ENCODE results near the gene RPL13A. TPM values are rescaled to one million over a fixed set of nuclear protein-coding genes. Genes with fewer than 3 reads are reported as not detected.

RPL13A gene
- total and polyA plus RNA-seq, 9 of the 15 experiments (the other 6 are each of a cell fraction or from before 2014, with no cell fraction given), result 1,744 to 5,482 (median 2,949) TPM

DNA sequence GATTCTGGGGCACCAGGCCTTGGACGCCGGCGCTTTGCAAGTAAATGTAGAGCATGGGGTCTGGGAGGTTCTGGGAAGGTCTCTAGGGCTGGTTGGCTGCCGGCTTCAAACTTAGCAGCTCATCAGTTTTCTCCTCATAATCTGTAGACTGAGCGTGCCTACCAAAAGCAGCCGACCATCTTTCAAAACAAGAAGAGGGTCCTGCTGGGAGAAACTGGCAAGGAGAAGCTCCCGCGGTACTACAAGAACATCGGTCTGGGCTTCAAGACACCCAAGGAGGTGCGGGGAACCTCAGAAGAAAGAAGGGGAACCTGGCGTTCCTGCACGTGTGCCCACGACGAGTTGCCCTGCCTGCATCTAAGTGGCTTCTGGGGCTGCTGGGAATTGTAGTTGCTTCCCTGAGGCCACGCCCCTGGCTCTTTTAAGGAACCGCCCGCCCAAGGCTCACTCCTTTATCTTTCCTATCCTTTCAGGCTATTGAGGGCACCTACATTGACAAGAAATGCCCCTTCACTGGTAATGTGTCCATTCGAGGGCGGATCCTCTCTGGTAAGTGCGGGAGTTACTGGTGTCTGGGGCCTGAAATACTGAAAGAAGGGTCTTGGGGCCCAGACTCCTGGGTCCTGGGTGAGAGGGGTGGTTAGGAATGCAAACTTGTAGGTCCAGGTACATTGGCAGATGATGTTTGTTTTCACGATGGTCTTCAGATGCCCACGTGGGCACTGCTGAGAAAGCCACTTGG, 9.8 kb downstream of the RPL13A start (continued):
- TF ChIP-seq, protein P1, sequence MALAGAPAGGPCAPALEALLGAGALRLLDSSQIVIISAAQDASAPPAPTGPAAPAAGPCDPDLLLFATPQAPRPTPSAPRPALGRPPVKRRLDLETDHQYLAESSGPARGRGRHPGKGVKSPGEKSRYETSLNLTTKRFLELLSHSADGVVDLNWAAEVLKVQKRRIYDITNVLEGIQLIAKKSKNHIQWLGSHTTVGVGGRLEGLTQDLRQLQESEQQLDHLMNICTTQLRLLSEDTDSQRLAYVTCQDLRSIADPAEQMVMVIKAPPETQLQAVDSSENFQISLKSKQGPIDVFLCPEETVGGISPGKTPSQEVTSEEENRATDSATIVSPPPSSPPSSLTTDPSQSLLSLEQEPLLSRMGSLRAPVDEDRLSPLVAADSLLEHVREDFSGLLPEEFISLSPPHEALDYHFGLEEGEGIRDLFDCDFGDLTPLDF (CRISPR knock-in tag; IDR thresholded peaks at IDR 0.05), result peak; percentile 37; the same call in 1 of the 2 replicates
- TF ChIP-seq MAFG (tag; conservative IDR thresholded peaks at IDR 0.05) (no peak), MTA3 (IDR thresholded peaks at IDR 0.05; ENCODE audit: borderline replicate concordance) (no peak), ZNF57 (CRISPR knock-in tag; IDR thresholded peaks at IDR 0.05) (no peak), FOXA1 (IDR thresholded peaks at IDR 0.05; ENCODE audit: borderline replicate concordance) (no peak), RBFOX2 (IDR thresholded peaks at IDR 0.05; ENCODE audit: low read depth, low read length) (peak; percentile 66), ERF (CRISPR knock-in tag; IDR thresholded peaks at IDR 0.05) (no peak), ZNF217 (CRISPR knock-in tag; IDR thresholded peaks at IDR 0.05) (no peak), ZNF239 (CRISPR knock-in tag; IDR thresholded peaks at IDR 0.05) (no peak), MAFF (IDR thresholded peaks at IDR 0.05; ENCODE audit: low read length) (no peak), SLC30A9 (CRISPR knock-in tag; IDR thresholded peaks at IDR 0.05) (no peak), ZNF408 (CRISPR knock-in tag; IDR thresholded peaks at IDR 0.05; ENCODE audit: low read depth) (no peak), TEAD2 (tag; IDR thresholded peaks at IDR 0.05) (no peak), FOS (IDR thresholded peaks at IDR 0.05; ENCODE audit: extremely low read depth, insufficient read length) (no peak), MCM2 (IDR thresholded peaks at IDR 0.05; ENCODE audit: low read depth) (no peak), JUND (IDR thresholded peaks at IDR 0.05; ENCODE audit: borderline replicate concordance, low read depth, low read length) (peak; percentile 31; the same call in 1 of the 2 replicates), JUND (tag; IDR thresholded peaks at IDR 0.05; ENCODE audit: borderline replicate concordance, low read depth, low read length) (no peak), SMARCA5 (IDR thresholded peaks at IDR 0.05) (no peak)
- TF ChIP-seq, protein P2, sequence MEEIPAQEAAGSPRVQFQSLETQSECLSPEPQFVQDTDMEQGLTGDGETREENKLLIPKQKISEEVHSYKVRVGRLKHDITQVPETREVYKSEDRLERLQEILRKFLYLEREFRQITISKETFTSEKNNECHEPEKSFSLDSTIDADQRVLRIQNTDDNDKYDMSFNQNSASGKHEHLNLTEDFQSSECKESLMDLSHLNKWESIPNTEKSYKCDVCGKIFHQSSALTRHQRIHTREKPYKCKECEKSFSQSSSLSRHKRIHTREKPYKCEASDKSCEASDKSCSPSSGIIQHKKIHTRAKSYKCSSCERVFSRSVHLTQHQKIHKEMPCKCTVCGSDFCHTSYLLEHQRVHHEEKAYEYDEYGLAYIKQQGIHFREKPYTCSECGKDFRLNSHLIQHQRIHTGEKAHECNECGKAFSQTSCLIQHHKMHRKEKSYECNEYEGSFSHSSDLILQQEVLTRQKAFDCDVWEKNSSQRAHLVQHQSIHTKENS (CRISPR knock-in tag; IDR thresholded peaks at IDR 0.05), result no peak
- TF ChIP-seq, protein P3, sequence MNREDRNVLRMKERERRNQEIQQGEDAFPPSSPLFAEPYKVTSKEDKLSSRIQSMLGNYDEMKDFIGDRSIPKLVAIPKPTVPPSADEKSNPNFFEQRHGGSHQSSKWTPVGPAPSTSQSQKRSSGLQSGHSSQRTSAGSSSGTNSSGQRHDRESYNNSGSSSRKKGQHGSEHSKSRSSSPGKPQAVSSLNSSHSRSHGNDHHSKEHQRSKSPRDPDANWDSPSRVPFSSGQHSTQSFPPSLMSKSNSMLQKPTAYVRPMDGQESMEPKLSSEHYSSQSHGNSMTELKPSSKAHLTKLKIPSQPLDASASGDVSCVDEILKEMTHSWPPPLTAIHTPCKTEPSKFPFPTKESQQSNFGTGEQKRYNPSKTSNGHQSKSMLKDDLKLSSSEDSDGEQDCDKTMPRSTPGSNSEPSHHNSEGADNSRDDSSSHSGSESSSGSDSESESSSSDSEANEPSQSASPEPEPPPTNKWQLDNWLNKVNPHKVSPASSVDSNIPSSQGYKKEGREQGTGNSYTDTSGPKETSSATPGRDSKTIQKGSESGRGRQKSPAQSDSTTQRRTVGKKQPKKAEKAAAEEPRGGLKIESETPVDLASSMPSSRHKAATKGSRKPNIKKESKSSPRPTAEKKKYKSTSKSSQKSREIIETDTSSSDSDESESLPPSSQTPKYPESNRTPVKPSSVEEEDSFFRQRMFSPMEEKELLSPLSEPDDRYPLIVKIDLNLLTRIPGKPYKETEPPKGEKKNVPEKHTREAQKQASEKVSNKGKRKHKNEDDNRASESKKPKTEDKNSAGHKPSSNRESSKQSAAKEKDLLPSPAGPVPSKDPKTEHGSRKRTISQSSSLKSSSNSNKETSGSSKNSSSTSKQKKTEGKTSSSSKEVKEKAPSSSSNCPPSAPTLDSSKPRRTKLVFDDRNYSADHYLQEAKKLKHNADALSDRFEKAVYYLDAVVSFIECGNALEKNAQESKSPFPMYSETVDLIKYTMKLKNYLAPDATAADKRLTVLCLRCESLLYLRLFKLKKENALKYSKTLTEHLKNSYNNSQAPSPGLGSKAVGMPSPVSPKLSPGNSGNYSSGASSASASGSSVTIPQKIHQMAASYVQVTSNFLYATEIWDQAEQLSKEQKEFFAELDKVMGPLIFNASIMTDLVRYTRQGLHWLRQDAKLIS (CRISPR knock-in tag; IDR thresholded peaks at IDR 0.05), result 0 out of 2 replicates have a peak, but pooled peaks have one; percentile 47
- TF ChIP-seq, protein P4, sequence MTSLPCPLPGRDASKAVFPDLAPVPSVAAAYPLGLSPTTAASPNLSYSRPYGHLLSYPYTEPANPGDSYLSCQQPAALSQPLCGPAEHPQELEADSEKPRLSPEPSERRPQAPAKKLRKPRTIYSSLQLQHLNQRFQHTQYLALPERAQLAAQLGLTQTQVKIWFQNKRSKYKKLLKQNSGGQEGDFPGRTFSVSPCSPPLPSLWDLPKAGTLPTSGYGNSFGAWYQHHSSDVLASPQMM (CRISPR knock-in tag; IDR thresholded peaks at IDR 0.05), result no peak
- TF ChIP-seq, protein P5, sequence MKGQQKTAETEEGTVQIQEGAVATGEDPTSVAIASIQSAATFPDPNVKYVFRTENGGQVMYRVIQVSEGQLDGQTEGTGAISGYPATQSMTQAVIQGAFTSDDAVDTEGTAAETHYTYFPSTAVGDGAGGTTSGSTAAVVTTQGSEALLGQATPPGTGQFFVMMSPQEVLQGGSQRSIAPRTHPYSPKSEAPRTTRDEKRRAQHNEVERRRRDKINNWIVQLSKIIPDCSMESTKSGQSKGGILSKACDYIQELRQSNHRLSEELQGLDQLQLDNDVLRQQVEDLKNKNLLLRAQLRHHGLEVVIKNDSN (CRISPR knock-in tag; IDR thresholded peaks at IDR 0.05), result peak; percentile 61; the same call in 1 of the 2 replicates
